Loucy (cell line): ENCODE results near the gene SEZ6.

ENCODE experiments used
- H2AFZ ChIP-seq: fragments of 200-600 bp; sonication (generic); 2 replicates; pipeline ENCODE4 v1.6.0; 2016; ENCODE audit warnings: antibody characterized with exemption, mild to moderate bottlenecking, low read length, moderate library complexity
- H3F3A ChIP-seq: fragments of 200-600 bp; 2 replicates; pipeline ENCODE4 v1.6.0; 2016; ENCODE audit warnings: antibody characterized with exemption, low read depth, mild to moderate bottlenecking
- H3K27me3 ChIP-seq: fragments of 200-600 bp; sonication (generic); 2 replicates; pipeline ENCODE4 v1.6.1; 2014; ENCODE audit warnings: low read length, mild to moderate bottlenecking; ENCODE audit not compliant: insufficient read depth, poor library complexity, severe bottlenecking
- H3K36me3 ChIP-seq: fragments of 200-600 bp; sonication (generic); 2 replicates; pipeline ENCODE4 v1.6.1; 2016; ENCODE audit warnings: low read length; ENCODE audit not compliant: insufficient read depth
- H3K4me1 ChIP-seq: fragments of 200-600 bp; sonication (generic); 2 replicates; pipeline ENCODE4 v1.5.1; 2014; ENCODE audit warnings: low read length, mild to moderate bottlenecking; ENCODE audit not compliant: insufficient read depth, poor library complexity, severe bottlenecking
- H3K4me2 ChIP-seq: fragments of 200-600 bp; sonication (generic); 2 replicates; pipeline ENCODE4 v1.6.0; 2014; ENCODE audit warnings: antibody characterized with exemption, low read length, low read depth, mild to moderate bottlenecking; ENCODE audit not compliant: poor library complexity, severe bottlenecking
- H3K4me3 ChIP-seq: fragments of 200-600 bp; sonication (generic); 2 replicates; pipeline ENCODE4 v1.5.1; 2014; ENCODE audit warnings: low read length, mild to moderate bottlenecking, mixed read lengths; ENCODE audit not compliant: poor library complexity, severe bottlenecking
- H3K79me2 ChIP-seq: fragments of 200-600 bp; sonication (generic); 2 replicates; pipeline ENCODE4 v1.6.1; 2014; ENCODE audit warnings: low read length; ENCODE audit not compliant: insufficient read depth
- H3K9ac ChIP-seq: fragments of 200-600 bp; sonication (generic); 2 replicates; pipeline ENCODE4 v1.6.0; 2014; ENCODE audit warnings: mild to moderate bottlenecking, low read depth, low read length, moderate library complexity; ENCODE audit not compliant: poor library complexity, severe bottlenecking
- H3K9me2 ChIP-seq: fragments of 200-600 bp; sonication (generic); replicated peaks from 2 replicates; pipeline ENCODE4 v1.6.1; 2016; ENCODE audit warnings: low read depth, low read length, mixed read lengths
- H3K9me3 ChIP-seq: fragments of 200-600 bp; sonication (generic); 2 replicates; pipeline ENCODE4 v1.6.1; 2014; ENCODE audit warnings: mild to moderate bottlenecking, antibody characterized with exemption, low read length, low read depth; ENCODE audit not compliant: insufficient read depth
- H4K20me1 ChIP-seq: fragments of 200-600 bp; sonication (generic); 2 replicates; pipeline ENCODE4 v1.6.0; 2014; ENCODE audit warnings: antibody characterized with exemption, low read length, mild to moderate bottlenecking; ENCODE audit not compliant: insufficient read depth, poor library complexity, severe bottlenecking
- CTCF ChIP-seq: fragments of 200-600 bp; sonication (generic); conservative IDR thresholded peaks from 2 replicates; pipeline ENCODE4 v1.5.1; 2014; ENCODE audit warnings: mild to moderate bottlenecking, antibody characterized with exemption, low read length
- EZH2phosphoT487 ChIP-seq: fragments of 200-600 bp; IDR thresholded peaks from 2 replicates; pipeline ENCODE4 v1.6.1; 2018; ENCODE audit warnings: antibody characterized with exemption, mild to moderate bottlenecking, moderate library complexity, borderline replicate concordance

SEZ6 gene

DNA sequence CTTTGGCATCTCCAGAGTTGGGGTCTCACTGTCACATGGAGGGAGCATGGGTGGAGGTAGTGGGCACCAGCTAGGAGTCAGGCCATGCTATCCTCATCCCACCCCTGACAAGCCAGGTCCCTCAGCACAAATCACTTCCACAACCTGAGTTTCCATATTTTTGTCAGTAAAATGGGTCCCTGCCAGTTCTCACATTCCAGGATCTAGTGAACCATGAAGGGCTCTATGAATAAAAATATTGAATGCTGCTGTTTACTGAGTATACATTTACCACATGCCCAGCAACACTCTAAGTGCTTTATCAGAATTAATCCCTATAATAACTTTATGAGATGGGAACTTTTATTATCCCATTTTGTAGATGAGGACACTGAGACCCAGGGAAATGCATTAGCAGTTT is 16.8 kb downstream of the SEZ6 start:
- H3K4me2 ChIP-seq, result no peak overlapping the region
- no peaks in the 10 kb centered on the region for H3K36me3 ChIP-seq
- no peak overlapping the region for H3K9ac ChIP-seq
- H2AFZ ChIP-seq, result no peak overlapping the region
- TF ChIP-seq EZH2phosphoT487 (no peak), CTCF (no peak)
- H4K20me1 ChIP-seq, result no peaks in the 10 kb centered on the region
- no peak overlapping the region for H3K4me3 ChIP-seq
- H3K9me3 ChIP-seq, result no peaks in the 10 kb centered on the region
- no peaks in the 10 kb centered on the region for H3K79me2 ChIP-seq
- no peaks in the 10 kb centered on the region for H3K27me3 ChIP-seq
- H3K4me1 ChIP-seq, result peaks cover 2% of the 10 kb centered on the region
- no peaks in the 10 kb centered on the region for H3F3A ChIP-seq
- no peaks in the 10 kb centered on the region for H3K9me2 ChIP-seq

DNA sequence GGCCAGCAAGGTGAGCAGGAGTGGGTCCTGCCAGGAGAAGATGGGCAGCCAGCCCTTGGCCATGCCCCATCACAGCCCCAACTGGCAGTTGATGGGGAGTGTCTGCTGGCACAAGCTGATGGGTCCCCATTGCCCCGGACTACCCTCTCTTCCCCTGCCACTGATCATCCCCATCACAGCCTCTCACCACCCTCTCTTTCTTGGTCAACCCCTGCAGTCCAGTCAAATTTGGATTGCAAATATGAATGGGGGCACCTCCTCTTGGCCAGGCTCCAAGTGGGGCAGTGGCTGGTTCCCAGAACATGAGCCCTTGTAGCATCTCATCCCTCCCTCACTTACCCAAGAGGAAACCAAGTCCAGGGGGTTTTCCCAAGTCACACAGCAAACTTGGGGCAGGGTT is 17.4 kb downstream of the SEZ6 start:
- no peak overlapping the region for H2AFZ ChIP-seq
- no peaks in the 10 kb centered on the region for H4K20me1 ChIP-seq
- no peak overlapping the region for H3K4me2 ChIP-seq
- H3K4me1 ChIP-seq, result peaks cover 8% of the 10 kb centered on the region
- H3K36me3 ChIP-seq, result no peaks in the 10 kb centered on the region
- H3K79me2 ChIP-seq, result no peaks in the 10 kb centered on the region
- no peaks in the 10 kb centered on the region for H3K9me3 ChIP-seq
- H3K27me3 ChIP-seq, result no peaks in the 10 kb centered on the region
- H3K4me3 ChIP-seq, result no peak overlapping the region
- H3F3A ChIP-seq, result no peaks in the 10 kb centered on the region
- H3K9ac ChIP-seq, result no peak overlapping the region
- no peak for TF ChIP-seq EZH2phosphoT487
- TF ChIP-seq CTCF, result no peak
- no peaks in the 10 kb centered on the region for H3K9me2 ChIP-seq

DNA sequence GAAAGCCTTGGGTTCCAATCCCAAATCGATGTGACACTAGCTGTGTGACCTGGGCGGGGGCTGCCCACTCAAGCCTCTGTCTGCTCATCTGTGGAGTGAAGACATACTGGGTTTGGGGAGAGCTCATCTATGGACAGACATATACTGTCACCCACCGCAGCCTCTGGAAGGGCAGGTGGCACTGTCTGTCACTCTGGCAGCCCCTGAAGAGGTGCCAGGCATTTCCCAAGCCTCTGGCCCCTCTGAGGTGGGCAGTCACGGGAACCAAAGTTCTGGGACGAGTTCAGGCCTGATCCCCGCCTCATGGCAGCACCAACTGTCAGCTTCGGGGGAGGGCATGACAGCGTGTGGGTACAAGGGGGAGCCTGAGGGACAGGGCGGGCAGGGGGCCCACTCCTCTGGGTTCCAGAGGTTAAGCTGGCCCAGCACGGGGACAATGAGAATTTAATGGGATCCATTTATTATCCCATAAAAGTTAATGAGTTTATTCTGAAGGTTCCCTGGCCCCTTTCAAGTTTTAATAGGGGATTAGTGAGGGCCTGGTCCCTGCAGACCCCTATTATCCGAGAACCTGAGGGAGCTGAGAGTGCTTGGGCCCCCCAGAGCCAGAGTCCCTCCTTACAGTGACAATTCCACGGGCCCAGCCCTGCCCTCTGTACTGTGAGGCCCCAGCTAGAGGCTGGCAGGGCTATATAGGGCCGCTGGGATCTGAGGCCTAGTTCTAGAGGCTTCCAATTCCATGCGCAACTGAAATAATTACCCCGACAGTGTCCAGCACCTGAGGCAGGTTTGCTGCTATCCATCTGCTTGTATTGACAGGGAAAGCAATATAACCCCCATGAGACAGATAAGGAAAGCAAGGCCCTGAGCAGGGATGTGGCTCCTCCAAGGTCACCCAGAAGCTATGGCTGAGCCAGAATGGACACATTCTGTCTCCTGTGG is 18.8 kb downstream of the SEZ6 start:
- H4K20me1 ChIP-seq, result no peaks in the 10 kb centered on the region
- H2AFZ ChIP-seq, result no peak overlapping the region
- H3K4me2 ChIP-seq, result no peak overlapping the region
- H3K9me2 ChIP-seq, result no peaks in the 10 kb centered on the region
- no peak overlapping the region for H3K9ac ChIP-seq
- H3K4me3 ChIP-seq, result no peak overlapping the region
- no peaks in the 10 kb centered on the region for H3K9me3 ChIP-seq
- H3K36me3 ChIP-seq, result no peaks in the 10 kb centered on the region
- H3K79me2 ChIP-seq, result no peaks in the 10 kb centered on the region
- peaks cover 7% of the 10 kb centered on the region; the same call in 1 of the 2 replicates for H3F3A ChIP-seq
- H3K27me3 ChIP-seq, result no peaks in the 10 kb centered on the region
- peaks cover 23% of the 10 kb centered on the region for H3K4me1 ChIP-seq
- TF ChIP-seq CTCF (no peak), EZH2phosphoT487 (no peak)
